Measurements from ENCODE around the gene KLHL21. TPM values are rescaled to one million over a fixed set of nuclear protein-coding genes. Genes with fewer than 3 reads are reported as not detected.

The KLHL21 gene
- total RNA-seq, 1 experiment from 2014 or later = 21.6 TPM

- Mint-ChIP-seq H3K27me3 (ENCODE audit: insufficient read depth, unreplicated experiment) (no peaks in the 10 kb centered on the region), H3K4me3 (ENCODE audit: unreplicated experiment) (no peak overlapping the region), H3K36me3 (ENCODE audit: insufficient read depth, unreplicated experiment) (peaks cover 42% of the 10 kb centered on the region), H3K27ac (ENCODE audit: unreplicated experiment) (no peak overlapping the region), H3K4me1 (ENCODE audit: low read depth, unreplicated experiment) (no peaks in the 10 kb centered on the region), H3K9me3 (ENCODE audit: unreplicated experiment) (no peaks in the 10 kb centered on the region)
- Histone ChIP-seq H3K4me3 (ENCODE audit: low read depth, low read length) (no peak overlapping the region), H3K4me1 (no peaks in the 10 kb centered on the region), H3K9me3 (no peaks in the 10 kb centered on the region), H3K36me3 (ENCODE audit: control insufficient read depth, insufficient read depth, low read length) (peaks cover 2% of the 10 kb centered on the region), H3K27me3 (replicated peaks; ENCODE audit: control insufficient read depth, insufficient read depth, low read length) (no peaks in the 10 kb centered on the region)
- ChIA-PET CTCF (no interaction called here), POLR2A (interaction anchor here (0.9 kb wide), 1 partner anchor 30 kb away, joined by 3 read pairs; no protein-coding TSS in a partner anchor)
- intact Hi-C loops (cut with micrococcal nuclease; ENCODE audit: unreplicated experiment) = no loop called here
- BruUV-seq (replicated peaks) = no TSS peak
- no peak for TF ChIP-seq CTCF (IDR thresholded peaks at IDR 0.05; ENCODE audit: insufficient read depth in 1 of 2, low read depth in 1 of 2, low read length in 1 of 2, severe bottlenecking in 1 of 2, unreplicated experiment in 1 of 2)
- DNase-seq = no peak
Measured at GRCh38 chr1:6592441-6592840, 10.2 kb downstream of the KLHL21 start.

GRCh38 chr1:6591644-6592043 is 11.0 kb downstream of the KLHL21 start:
- CTCF ChIA-PET = no interaction called here
- Histone ChIP-seq H3K36me3 (ENCODE audit: control insufficient read depth, insufficient read depth, low read length) (peaks cover 2% of the 10 kb centered on the region), H3K9me3 (no peaks in the 10 kb centered on the region), H3K27me3 (replicated peaks; ENCODE audit: control insufficient read depth, insufficient read depth, low read length) (no peaks in the 10 kb centered on the region), H3K4me3 (ENCODE audit: low read depth, low read length) (no peak overlapping the region), H3K4me1 (no peaks in the 10 kb centered on the region)
- no peaks in the 10 kb centered on the region for H3K9me3 Mint-ChIP-seq (ENCODE audit: unreplicated experiment)
- no peak overlapping the region for H3K27ac Mint-ChIP-seq (ENCODE audit: unreplicated experiment)
- TF ChIP-seq CTCF (IDR thresholded peaks at IDR 0.05; ENCODE audit: insufficient read depth in 1 of 2, low read depth in 1 of 2, low read length in 1 of 2, severe bottlenecking in 1 of 2, unreplicated experiment in 1 of 2) = no peak
- H3K36me3 Mint-ChIP-seq (ENCODE audit: insufficient read depth, unreplicated experiment) = peaks cover 35% of the 10 kb centered on the region
- BruUV-seq (replicated peaks) = no TSS peak
- DNase-seq = no peak
- no peaks in the 10 kb centered on the region for H3K27me3 Mint-ChIP-seq (ENCODE audit: insufficient read depth, unreplicated experiment)
- POLR2A ChIA-PET = interaction anchor here (0.9 to 1.2 kb wide), 2 partner anchors 12 to 29 kb away, joined by 3 to 4 read pairs; no protein-coding TSS in a partner anchor
- intact Hi-C loops (cut with micrococcal nuclease; ENCODE audit: unreplicated experiment) = no loop called here
- no peaks in the 10 kb centered on the region for H3K4me1 Mint-ChIP-seq (ENCODE audit: low read depth, unreplicated experiment)
- H3K4me3 Mint-ChIP-seq (ENCODE audit: unreplicated experiment) = no peak overlapping the region

GRCh38 chr1:6591222-6591621 is 11.4 kb downstream of the KLHL21 start:
- CTCF ChIA-PET = no interaction called here
- Mint-ChIP-seq H3K9me3 (ENCODE audit: unreplicated experiment) (no peaks in the 10 kb centered on the region), H3K27ac (ENCODE audit: unreplicated experiment) (no peak overlapping the region), H3K27me3 (ENCODE audit: insufficient read depth, unreplicated experiment) (no peaks in the 10 kb centered on the region), H3K4me3 (ENCODE audit: unreplicated experiment) (no peak overlapping the region), H3K36me3 (ENCODE audit: insufficient read depth, unreplicated experiment) (peaks cover 31% of the 10 kb centered on the region), H3K4me1 (ENCODE audit: low read depth, unreplicated experiment) (no peaks in the 10 kb centered on the region)
- Histone ChIP-seq H3K4me3 (ENCODE audit: low read depth, low read length) (no peak overlapping the region), H3K9me3 (no peaks in the 10 kb centered on the region), H3K4me1 (no peaks in the 10 kb centered on the region), H3K36me3 (ENCODE audit: control insufficient read depth, insufficient read depth, low read length) (peaks cover 2% of the 10 kb centered on the region; the same call in 1 of the 2 replicates), H3K27me3 (replicated peaks; ENCODE audit: control insufficient read depth, insufficient read depth, low read length) (no peaks in the 10 kb centered on the region)
- POLR2A ChIA-PET = interaction anchor here (1.2 kb wide), 1 partner anchor 12 kb away, joined by 4 read pairs; no protein-coding TSS in a partner anchor
- intact Hi-C loops (cut with micrococcal nuclease; ENCODE audit: unreplicated experiment) = no loop called here
- TF ChIP-seq CTCF (IDR thresholded peaks at IDR 0.05; ENCODE audit: insufficient read depth in 1 of 2, low read depth in 1 of 2, low read length in 1 of 2, severe bottlenecking in 1 of 2, unreplicated experiment in 1 of 2) = no peak
- no TSS peak for BruUV-seq (replicated peaks)
- DNase-seq = no peak

Data from Caco-2 (cell line).